Adipose tissue (tissue), 3 donors: ENCODE results near the gene ZNF277. TPM values are rescaled to one million over a fixed set of nuclear protein-coding genes. Genes with fewer than 3 reads are reported as not detected.

ENCODE experiments used
- H3K27ac ChIP-seq: one replicate; pipeline ENCODE4 v1.5.1; 2013; ENCODE audit warnings: low read depth, low read length
- WGBS, 3 donors: extraction: QIAGEN DNeasy Blood & Tissue Kit; methylation state at CpG; one replicate each; pipeline ENCODE4 v1.1.7; 2013; 5-methylcytosine and 5-hydroxymethylcytosine counted together
- polyA plus RNA-seq, 3 donors: library from polyadenylated mRNA; stranded (reverse); fragments of 200-250 nt; gene quantifications; one replicate each; pipeline ENCODE4 v1.2.3, GENCODE V29; 2013
- donor health status: healthy with polysubstance abuse.
- donor health status: Bipolar disorder and iron deficiency.
- donor health status: healthy.

Gene ZNF277
- polyA plus RNA-seq, 3 donors, result 10.5 to 18.6 (median 15.0) TPM

DNA sequence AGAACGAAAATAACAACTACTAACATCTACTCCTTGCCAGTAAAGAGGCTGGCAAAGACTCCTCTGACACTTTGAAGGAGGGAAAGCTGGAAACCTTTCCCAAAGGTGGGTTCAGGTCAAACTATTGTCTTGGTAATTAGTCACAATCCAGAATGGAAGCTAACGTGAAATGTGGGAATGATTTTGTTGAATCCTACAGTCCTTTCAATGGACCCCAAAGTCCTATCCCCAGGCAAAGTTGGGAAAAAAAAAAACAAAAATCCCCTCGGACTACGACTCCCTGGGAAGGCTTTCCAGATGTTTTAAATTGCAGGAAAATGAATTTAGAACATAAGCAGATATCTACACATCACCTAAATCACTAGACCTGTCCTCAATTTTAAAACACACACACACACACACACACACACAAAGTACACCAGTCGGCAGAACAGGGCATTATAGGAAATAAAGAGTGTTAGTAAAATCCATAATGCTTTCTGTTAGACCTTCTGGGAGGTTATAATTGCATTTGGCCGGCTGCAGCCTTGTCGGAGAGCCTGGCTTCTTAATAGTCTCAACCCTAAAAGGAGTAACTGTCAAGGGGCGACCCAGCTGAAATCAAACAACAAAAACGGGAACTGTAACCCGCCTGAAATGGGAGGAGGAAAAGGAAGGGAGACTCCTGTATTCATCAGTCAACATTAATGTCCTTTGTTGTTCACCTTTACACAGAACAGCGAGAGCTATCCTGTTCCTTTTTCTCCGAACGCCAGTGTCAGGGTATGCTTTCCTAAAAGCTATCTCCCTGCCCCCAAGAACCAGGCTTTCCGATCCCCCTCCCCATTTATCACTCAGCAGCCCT lies 1.8 kb upstream of the ZNF277 start:
- no peak overlapping the region for H3K27ac ChIP-seq
- 1 to 2% (median 1%) methylated on average over 14 of the region's 14 CpGs for WGBS, 3 donors

DNA sequence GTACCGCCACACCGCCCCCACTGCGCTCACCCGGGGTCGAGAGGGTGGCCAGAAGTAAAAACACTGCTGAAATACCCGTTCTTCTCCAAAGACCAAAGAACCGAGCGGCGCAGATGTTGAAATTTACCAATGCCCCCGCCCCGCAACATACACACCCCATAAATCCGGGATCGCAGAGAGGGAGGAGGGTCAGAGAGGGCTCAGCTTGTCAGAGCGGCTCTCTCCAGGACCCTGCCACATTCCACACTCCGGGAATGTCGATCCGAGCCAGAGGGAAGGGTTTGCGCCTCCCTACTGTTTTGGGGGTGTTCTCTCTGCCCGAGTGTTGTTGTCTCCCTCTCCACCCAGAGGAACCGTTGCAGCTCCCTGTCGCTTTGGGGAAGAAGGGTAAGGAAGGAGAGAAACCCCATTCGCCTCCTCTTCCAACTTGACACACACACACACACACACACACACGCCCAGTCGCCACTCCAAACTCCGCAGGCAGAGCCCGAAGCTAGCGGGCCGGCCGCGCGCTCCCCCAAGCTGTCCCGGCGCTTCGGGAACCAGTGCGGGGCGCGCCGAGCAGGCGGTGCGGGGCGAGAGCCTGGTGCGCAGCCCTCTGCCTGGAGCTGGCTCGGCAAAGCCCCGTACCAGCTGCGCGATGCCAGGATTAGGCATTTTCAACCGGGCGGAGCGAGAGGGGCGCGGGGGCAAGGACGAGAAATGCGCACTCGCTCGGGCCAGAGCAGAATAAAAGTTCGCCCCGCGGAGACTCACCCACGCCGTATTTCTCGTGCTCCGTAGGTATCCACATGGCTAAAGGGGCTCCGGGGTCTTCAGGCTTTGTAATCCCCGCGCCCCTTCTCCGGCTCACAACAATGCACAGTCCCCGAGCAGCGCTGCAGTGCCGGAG lies 905 bp upstream of the ZNF277 start:
- 0 to 1% (median 1%) methylated on average over 65 to 69 of the region's 69 CpGs for WGBS, 3 donors
- H3K27ac ChIP-seq, result no peak overlapping the region

DNA sequence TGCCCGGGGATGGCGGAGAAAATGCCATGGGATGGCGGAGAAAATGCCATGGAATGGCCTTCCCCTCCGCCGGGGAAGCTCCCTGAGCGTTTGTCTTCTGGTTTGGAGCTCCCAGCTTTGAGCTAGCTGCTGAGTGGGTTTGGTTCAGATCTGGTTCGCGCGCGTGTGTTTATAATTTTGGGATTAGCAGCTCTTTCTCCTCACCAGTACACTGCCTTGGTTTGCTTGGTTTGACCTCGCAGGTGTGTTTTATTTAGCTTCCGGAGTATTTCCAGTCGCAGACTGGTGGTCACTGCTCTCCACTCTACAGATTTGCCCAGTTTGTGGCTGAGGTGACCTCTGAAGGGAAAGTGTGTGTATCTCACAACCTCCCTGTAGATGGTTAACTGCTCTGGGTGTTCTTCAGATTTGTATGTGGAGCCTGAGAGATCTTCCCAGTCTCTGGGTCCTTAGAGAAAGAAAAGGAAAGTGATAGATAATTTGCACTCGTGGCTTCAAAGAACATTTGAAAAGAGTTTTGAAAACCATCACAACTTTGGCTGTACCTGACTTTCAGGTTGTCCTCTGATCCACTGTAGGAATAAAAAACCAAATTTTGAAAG lies 597 bp downstream of the ZNF277 start:
- WGBS, 3 donors, result 0 to 1% (median 0%) methylated on average over 14 of the region's 14 CpGs
- no peak overlapping the region for H3K27ac ChIP-seq

DNA sequence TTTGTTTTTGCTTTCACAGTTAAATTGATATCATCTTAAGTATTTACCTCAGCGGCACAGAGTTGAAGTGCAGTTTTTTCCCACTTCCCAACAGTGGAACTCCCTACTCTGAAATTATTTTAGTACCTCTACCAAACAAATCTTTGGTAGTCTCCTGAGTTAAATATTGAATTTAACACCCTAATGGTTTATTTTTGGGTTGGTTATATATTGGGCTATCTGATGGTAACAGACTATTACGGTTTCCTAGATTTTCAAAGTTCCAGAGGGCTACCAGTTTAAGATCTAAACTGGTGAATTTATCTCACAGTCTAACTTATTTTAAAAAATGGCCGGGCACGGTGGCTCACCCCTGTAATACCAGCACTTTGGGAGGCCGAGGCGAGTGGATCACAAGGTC lies 1.3 kb downstream of the ZNF277 start:
- 81 to 95% (median 90%) methylated on average over 6 of the region's 6 CpGs for WGBS, 3 donors
- no peak overlapping the region for H3K27ac ChIP-seq

DNA sequence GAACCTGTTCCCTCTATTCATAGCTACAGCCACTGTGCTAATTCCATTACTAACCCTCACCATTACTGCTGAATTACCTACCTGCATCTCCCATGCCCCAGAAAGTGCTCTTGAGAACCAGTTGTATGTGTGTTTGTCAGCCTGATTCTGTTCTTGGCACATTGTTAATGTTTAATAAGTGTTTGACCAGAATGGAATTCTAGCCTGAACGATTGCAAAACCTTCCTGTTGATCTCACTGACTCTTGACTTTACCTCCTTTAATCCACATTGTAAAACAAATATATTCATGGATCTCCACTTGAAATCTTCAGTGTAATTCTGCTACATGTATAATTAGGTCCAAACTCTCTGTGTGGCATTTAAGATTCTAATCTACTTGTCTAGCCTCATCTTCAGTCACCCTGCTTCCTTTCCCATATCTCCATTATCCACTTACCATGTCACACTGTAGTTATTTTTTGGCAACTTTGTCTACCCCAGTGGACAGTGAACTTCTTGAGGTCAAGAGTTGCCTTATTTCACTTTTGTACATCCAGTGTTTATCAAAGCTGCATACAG lies 4.9 kb downstream of the ZNF277 start:
- no peak overlapping the region for H3K27ac ChIP-seq
- 9 to 42% (median 42%) methylated on average over 1 of the region's 1 CpG for WGBS, 3 donors

DNA sequence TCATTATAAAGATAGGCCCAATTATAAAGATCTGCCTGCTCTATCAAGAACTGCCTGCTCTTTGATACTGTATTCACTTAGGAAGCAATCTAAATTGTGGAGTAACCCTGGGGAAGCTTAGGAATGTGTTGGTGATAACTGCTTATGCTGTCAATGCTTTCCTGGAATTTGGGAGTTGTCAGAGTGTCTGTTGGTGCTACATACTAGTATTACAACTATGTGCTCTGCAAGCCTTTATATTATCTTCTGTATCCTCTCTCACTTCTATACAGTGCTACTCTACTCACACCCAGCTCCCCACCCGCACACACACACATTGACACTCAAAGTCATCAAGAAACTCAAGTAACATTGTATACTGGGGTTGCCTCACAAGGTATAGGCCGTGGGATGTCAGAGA lies 6.1 kb downstream of the ZNF277 start:
- WGBS, 3 donors, result 87 to 98% (median 88%) methylated on average over 2 of the region's 2 CpGs

DNA sequence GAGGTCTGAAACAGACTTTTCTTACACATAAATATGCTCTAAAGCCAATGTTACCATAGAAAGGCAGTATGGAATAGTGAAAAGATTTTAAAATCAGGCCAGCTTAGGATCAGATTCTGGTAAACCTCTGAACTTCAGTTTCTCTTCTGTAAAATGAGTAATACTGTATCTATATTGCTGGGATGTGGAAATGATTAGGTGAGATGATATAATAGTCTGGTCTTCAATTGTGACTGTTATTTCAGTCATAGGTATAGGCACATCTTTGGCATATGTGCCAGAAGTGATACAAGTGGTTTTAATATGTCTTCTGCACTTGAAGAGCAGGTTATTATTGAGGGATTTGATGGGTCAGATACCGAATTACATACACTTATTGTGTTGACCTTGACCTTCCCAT lies 7.2 kb downstream of the ZNF277 start:
- WGBS, 3 donors, result 73 to 90% (median 85%) methylated on average over 1 of the region's 1 CpG
- H3K27ac ChIP-seq, result no peak overlapping the region

More for the DNA sequence above, 6.1 kb downstream of the ZNF277 start:
- no peak overlapping the region for H3K27ac ChIP-seq

DNA sequence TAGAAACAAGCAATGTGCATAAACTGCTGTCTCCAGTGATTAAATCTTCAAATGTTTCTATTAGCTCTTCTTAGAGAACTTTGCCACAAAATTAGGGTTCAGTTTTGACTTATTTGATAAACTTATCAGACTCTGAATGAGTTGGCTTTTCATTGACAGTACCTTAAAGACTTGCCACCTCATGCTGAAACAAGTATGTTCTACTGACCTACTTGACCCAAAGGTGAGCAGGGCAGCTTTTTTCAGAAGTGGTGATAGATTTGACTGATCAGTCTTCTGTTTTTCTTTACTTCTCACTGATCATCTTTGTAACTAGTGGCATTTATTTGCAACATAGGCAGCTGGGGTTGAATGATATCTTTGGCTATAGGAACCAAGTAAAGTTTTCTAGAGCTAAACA lies 7.8 kb downstream of the ZNF277 start:
- no peak overlapping the region for H3K27ac ChIP-seq

DNA sequence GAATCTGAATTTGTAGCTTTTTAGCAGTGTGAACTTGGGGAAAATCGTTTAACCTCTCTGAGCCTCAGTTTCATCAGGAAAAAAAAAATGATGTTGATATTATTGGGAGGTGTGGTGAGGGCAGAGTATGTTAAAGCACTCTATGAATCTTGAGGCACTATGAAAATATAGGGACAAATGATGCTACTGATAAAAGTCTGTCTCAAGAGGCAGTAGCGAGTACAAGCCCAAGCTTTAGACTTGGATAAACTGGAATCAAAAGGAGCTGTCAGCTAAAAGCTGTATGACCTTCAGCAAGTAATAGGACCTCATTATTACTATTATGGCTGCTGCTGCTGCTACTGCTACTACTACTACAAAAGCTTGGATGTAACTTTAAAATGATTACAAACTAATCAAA lies 8.4 kb downstream of the ZNF277 start:
- H3K27ac ChIP-seq, result no peak overlapping the region
- WGBS, 3 donors, result 78 to 93% (median 89%) methylated on average over 2 of the region's 2 CpGs

DNA sequence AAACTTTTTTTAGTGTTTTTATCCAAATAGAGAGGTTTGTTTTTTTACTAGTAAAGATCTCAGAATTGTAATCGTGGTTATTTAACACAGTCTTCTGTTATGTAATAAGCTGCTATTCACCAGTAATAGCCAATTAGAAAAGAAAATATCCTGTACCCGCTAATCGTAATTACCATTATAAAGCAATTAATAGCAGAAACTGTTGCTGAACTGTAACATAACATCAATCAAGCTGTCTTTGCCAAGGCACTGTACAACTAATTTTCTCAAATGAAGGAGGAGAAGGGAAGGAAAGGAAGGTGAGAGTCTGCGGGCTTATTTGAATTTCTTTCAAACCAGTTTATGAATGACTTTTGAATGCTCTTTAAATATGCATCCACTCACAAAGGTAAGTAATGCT lies 9.3 kb downstream of the ZNF277 start:
- 70 to 80% (median 79%) methylated on average over 4 of the region's 4 CpGs for WGBS, 3 donors
- H3K27ac ChIP-seq, result no peak overlapping the region

DNA sequence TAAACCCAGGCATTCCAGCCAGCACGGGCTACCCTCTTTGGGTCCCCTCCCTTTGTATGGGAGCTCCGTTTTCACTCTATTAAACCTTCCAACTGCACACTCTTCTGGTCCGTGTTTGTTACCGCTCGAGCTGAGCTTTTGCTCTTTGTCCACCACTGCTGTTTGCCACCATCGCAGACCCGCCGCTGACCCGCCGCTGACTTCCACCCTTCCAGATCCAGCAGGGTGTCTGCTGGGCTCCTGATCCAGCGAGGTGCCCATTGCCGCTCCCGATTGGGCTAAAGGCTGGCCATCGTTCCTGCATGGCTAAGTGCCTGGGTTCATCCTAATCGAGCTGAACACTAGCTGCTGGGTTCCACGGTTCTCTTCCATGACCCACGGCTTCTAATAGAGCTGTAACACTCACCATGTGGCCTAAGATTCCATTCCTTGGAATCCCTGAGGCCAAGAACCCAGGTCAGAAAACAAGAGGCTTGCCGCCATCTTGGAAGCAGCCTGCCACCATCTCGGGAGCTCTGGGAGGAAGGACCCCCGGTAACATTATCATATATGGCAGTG lies 14.5 kb downstream of the ZNF277 start:
- H3K27ac ChIP-seq, result no peak overlapping the region
- WGBS, 3 donors, result 91 to 93% (median 92%) methylated on average over 19 to 20 of the region's 20 CpGs

DNA sequence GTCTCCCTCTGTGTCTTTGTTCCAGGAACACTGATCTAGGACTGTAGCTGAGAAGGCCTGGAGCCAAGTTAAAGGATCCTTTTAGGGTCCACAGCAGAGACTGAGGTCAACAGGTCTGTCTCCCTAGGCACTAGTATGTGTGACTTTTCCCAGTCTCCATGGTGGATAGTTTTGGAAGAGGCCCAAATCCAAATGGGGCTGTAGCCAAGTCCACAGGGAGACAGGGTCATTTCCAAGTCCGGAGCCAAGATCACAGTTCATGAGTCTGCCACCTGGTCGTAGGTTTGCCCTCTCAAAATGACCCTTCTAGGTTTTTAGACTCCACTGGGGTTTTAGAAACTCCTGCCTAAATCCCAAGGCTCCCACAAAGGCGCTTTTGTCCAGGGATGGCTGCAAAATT lies 16.8 kb downstream of the ZNF277 start:
- no peak overlapping the region for H3K27ac ChIP-seq
- 52 to 71% (median 70%) methylated on average over 3 of the region's 3 CpGs for whole genome bisulfite sequencing, 3 donors

DNA sequence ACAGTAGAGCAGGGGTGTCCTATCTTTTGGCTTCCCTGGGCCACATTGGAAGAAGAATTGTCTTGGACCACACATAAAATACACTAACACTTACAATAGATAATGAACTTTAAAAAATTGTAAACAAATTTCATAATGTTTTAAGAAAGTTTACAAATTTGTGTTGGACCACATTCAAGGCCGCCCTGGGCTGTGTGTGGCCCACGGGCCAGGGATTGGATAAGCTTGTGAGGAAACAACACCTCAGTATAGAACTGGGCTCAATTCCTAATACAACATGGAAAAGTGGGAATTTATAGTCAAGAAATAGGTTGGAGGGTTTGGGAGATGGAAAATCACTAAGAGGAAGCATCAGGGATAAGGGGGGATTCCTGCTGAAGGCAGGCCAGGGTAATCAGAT lies 17.7 kb downstream of the ZNF277 start:
- 56 to 93% (median 92%) methylated on average over 2 of the region's 2 CpGs for WGBS, 3 donors
- H3K27ac ChIP-seq, result no peak overlapping the region

DNA sequence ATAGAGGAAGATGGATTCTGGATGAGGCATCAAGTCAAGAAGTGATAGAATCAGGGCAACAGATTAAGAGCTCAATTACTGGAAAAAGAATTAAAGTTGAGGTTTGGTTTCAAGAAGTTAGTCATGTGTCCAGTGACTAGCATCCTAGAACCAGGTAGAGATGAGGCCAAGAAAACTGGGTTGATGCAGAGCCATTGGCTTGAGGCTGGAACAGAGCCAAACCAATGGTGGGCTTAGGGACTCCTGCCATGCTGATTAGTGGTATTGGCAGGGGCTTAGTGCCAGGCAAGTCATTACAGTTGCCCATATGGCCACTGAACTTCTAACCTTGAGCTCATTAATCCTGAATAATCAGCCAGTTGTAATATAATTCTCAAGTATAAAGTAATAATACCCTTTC lies 18.5 kb downstream of the ZNF277 start:
- no peak overlapping the region for H3K27ac ChIP-seq

DNA sequence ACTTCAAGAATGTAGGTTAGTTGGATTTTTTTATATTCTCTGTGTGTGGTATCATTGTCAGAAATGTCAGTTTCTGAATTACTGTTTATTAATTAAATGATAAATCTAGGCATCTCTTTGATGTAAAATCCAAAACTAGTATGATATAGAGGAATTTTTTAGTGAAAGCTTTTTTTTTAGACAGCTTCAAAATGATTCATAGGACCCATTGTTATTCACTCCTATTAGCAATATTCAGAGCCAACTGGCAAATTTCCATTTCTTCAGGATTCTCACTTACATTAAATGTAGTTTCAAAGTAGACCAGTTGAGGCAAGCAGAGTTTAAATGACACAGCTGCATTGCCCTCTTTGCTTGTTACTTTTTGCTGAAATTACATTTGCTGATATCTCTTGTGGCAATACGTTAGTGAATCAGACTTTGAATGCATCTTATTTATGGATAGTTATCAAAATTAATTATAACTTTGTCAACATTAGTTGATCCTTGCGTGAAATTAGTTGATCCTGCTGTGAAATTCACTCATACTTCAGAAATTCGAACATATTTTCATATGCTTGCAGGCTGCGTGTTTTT lies 20.3 kb downstream of the ZNF277 start:
- WGBS, 3 donors, result 96 to 97% (median 97%) methylated on average over 4 of the region's 4 CpGs
- no peak overlapping the region for H3K27ac ChIP-seq

DNA sequence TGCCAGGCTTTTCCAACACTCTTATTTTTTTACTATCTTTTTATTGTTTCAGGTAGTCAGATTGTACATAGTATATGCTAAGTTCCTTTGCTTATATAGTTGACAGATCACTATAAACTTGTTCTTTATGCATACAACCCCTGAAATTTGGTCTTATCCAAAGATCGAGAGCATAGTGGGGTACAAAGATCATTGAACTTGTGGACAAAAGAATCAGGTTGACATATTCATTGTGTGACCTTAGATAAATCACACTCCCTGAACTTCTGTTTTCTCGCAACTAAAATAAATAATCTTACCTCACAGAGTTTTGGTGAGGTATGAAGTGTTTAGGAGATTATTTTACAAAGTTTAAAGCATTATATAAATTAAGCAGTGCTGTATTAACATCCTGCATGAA lies 22.1 kb downstream of the ZNF277 start:
- H3K27ac ChIP-seq, result no peak overlapping the region
- WGBS, 3 donors, result 54 to 96% (median 92%) methylated on average over 2 of the region's 2 CpGs

DNA sequence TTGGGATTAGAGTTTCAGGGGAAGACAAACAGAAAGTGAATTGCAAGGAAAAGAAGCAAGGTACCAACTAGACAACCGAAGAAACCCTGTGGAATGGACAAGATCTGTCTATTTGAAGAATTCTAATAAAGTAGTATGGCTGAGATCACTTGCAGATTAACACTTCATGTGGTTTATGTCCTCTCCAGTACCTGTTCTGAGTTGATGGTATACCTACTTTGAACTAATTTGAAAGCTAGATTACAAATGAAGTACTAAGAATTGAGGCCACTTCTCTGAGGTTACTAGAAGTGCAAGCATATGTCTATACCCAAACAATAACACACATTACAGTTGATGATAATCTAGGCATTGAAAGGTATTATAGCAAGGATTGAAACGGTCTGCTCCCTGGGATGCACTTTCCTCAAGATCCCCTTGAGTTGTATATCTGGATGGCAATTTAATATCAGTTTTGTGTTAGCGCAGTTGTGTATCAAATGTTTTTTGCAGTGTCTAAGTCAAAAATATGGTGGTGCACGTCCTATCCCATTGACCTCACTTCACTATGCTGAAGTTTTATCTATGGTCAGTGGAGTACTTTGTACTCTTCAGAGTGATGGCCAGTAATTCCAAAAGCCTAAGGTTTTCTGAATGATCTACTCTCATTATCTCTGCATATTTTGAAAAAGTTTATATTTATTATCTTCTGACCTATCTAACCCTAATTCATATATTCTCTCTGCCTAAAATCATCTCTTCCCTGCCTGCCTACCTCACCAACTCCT lies 25.9 kb downstream of the ZNF277 start:
- 85 to 96% (median 94%) methylated on average over 4 of the region's 4 CpGs for WGBS, 3 donors
- H3K27ac ChIP-seq, result no peak overlapping the region
